Neural cell (in vitro differentiated cells): Measurements from ENCODE around the gene CEMIP2. TPM values are rescaled to one million over a fixed set of nuclear protein-coding genes. Genes with fewer than 3 reads are reported as not detected.

ENCODE experiments used
- H2AFZ ChIP-seq: fragments of 200-600, 300-800 bp; sonication (generic), shearing (Covaris generic); 2 replicates; pipeline ENCODE4 v1.6.0; 2014; ENCODE audit warnings: low read depth, mild to moderate bottlenecking, antibody characterized with exemption, low read length, moderate library complexity
- H3F3A ChIP-seq: fragments of 200-600 bp; shearing (Covaris generic); 2 replicates; pipeline ENCODE4 v1.6.1; 2016; ENCODE audit warnings: mild to moderate bottlenecking, moderate library complexity, mixed read lengths, antibody characterized with exemption, low read length; ENCODE audit not compliant: insufficient read depth, poor library complexity, severe bottlenecking
- H3K27ac ChIP-seq: fragments of 200-600, 300-800 bp; sonication (generic), shearing (Covaris generic); 2 replicates; pipeline ENCODE4 v1.5.1; 2014; ENCODE audit warnings: mild to moderate bottlenecking, low read length, moderate library complexity
- H3K27me3 ChIP-seq: fragments of 300-800, 200-600 bp; sonication (generic), shearing (Covaris generic); 2 replicates; pipeline ENCODE4 v1.6.0; 2014; ENCODE audit warnings: mild to moderate bottlenecking, low read depth, low read length, moderate library complexity; ENCODE audit not compliant: insufficient read depth
- H3K36me3 ChIP-seq: fragments of 300-800, 200-600 bp; sonication (generic), shearing (Covaris generic); 2 replicates; pipeline ENCODE4 v1.5.1; 2014; ENCODE audit warnings: mild to moderate bottlenecking, antibody characterized with exemption, low read length, moderate library complexity; ENCODE audit not compliant: insufficient read depth
- H3K4me2 ChIP-seq: fragments of 300-800, 200-600 bp; sonication (generic), shearing (Covaris generic); 2 replicates; pipeline ENCODE4 v1.6.0; 2014; ENCODE audit warnings: mild to moderate bottlenecking, low read length
- H3K4me3 ChIP-seq: fragments of 300-800, 200-600 bp; sonication (generic), shearing (Covaris generic); 2 replicates; pipeline ENCODE4 v1.5.1; 2014; ENCODE audit warnings: mild to moderate bottlenecking, low read length, moderate library complexity
- H3K79me2 ChIP-seq: fragments of 200-600 bp; shearing (Covaris generic); replicated peaks from 2 replicates; pipeline ENCODE4 v1.6.0; 2014; ENCODE audit warnings: mild to moderate bottlenecking, low read length, moderate library complexity; ENCODE audit not compliant: insufficient read depth
- H3K9ac ChIP-seq: fragments of 300-800, 200-600 bp; sonication (generic), shearing (Covaris generic); 2 replicates; pipeline ENCODE4 v1.6.1; 2016; ENCODE audit warnings: mild to moderate bottlenecking, low read length, mixed read lengths
- H3K9me2 ChIP-seq: fragments of 200-600 bp; shearing (Covaris generic); 2 replicates; pipeline ENCODE4 v1.6.1; 2016; ENCODE audit warnings: mild to moderate bottlenecking, low read length, mixed read lengths; ENCODE audit not compliant: insufficient read depth
- H3K9me3 ChIP-seq: fragments of 200-600, 300-800 bp; sonication (generic), shearing (Covaris generic); 2 replicates; pipeline ENCODE4 v1.6.1; 2016; ENCODE audit warnings: mild to moderate bottlenecking, mixed run types, low read length, moderate library complexity, mixed read lengths
- H4K20me1 ChIP-seq: fragments of 200-600 bp; shearing (Covaris generic); 2 replicates; pipeline ENCODE4 v1.6.1; 2016; ENCODE audit warnings: mild to moderate bottlenecking, mixed run types; ENCODE audit not compliant: insufficient read depth
- EP300 ChIP-seq: fragments of 450-650 bp; conservative IDR thresholded peaks from 2 replicates; pipeline ENCODE4 v1.6.1; 2014; ENCODE audit warnings: antibody characterized with exemption, mild to moderate bottlenecking, moderate library complexity; ENCODE audit not compliant: poor library complexity, severe bottlenecking
- EZH2 ChIP-seq: fragments of 200-600, 300-800 bp; shearing (Covaris generic), sonication (generic); IDR thresholded peaks from 2 replicates; pipeline ENCODE4 v1.6.1; 2014; ENCODE audit warnings: antibody characterized with exemption, low read length, borderline replicate concordance, mild to moderate bottlenecking; ENCODE audit not compliant: insufficient read depth, poor library complexity, severe bottlenecking
- MXI1 ChIP-seq: fragments of 450-650 bp; conservative IDR thresholded peaks from 2 replicates; pipeline ENCODE4 v1.6.1; 2014; ENCODE audit warnings: antibody characterized with exemption, mild to moderate bottlenecking; ENCODE audit not compliant: poor library complexity, severe bottlenecking
- POLR2AphosphoS5 ChIP-seq: IDR thresholded peaks from 2 replicates; pipeline ENCODE4 v1.6.1; 2012
- RAD21 ChIP-seq: fragments of 450-650 bp; conservative IDR thresholded peaks from 2 replicates; pipeline ENCODE4 v1.6.1; 2014; ENCODE audit warnings: antibody characterized with exemption, mild to moderate bottlenecking, moderate library complexity
- SMC3 ChIP-seq: fragments of 450-650 bp; conservative IDR thresholded peaks from 2 replicates; pipeline ENCODE4 v1.6.1; 2014; ENCODE audit warnings: antibody characterized with exemption, mild to moderate bottlenecking, moderate library complexity; ENCODE audit not compliant: poor library complexity
- TAF1 ChIP-seq: IDR thresholded peaks from 2 replicates; pipeline ENCODE4 v1.6.1; 2012; ENCODE audit warnings: low read depth
- polyA plus RNA-seq: library from polyadenylated mRNA; depleted of rRNA; stranded (reverse); fragments of >200 nt; gene quantifications from 2 replicates; pipeline ENCODE4 v1.2.3, GENCODE V29; 2014
- TF ChIP-seq, protein P1 (sequence below): IDR thresholded peaks from 2 replicates; pipeline ENCODE4 v1.6.1; 2012; ENCODE audit warnings: borderline replicate concordance
- TF ChIP-seq, protein P2 (sequence below): fragments of 450-650 bp; IDR thresholded peaks from 2 replicates; pipeline ENCODE4 v1.5.1; 2014; ENCODE audit warnings: antibody characterized with exemption, mild to moderate bottlenecking, moderate library complexity; ENCODE audit not compliant: poor library complexity, severe bottlenecking

Gene CEMIP2
- polyA plus RNA-seq, 1 donor from 2014 or later = 11.3 TPM

DNA sequence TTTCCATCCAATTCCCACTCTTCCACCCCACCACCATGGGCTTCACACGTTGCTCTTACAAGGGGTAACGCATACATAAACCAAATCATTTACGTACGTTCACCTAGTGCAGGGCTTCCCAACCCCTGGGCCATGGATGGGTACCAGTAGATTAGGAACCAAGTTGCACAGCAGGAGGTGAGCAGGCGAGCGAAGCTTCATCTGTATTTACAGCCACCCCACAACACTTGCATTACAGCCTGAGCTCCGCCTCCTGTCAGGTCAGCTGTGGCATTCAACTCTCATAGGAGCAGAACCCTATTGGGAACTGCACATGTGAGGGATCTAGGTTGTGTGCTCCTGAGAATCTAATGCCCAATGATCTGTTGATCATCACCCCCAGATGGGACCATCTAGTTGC is 82.3 kb downstream of the CEMIP2 start:
- TF ChIP-seq TAF1 (no peak), EP300 (no peak), EZH2 (no peak), POLR2AphosphoS5 (no peak), MXI1 (no peak), RAD21 (no peak), SMC3 (no peak)
- TF ChIP-seq, protein P1, sequence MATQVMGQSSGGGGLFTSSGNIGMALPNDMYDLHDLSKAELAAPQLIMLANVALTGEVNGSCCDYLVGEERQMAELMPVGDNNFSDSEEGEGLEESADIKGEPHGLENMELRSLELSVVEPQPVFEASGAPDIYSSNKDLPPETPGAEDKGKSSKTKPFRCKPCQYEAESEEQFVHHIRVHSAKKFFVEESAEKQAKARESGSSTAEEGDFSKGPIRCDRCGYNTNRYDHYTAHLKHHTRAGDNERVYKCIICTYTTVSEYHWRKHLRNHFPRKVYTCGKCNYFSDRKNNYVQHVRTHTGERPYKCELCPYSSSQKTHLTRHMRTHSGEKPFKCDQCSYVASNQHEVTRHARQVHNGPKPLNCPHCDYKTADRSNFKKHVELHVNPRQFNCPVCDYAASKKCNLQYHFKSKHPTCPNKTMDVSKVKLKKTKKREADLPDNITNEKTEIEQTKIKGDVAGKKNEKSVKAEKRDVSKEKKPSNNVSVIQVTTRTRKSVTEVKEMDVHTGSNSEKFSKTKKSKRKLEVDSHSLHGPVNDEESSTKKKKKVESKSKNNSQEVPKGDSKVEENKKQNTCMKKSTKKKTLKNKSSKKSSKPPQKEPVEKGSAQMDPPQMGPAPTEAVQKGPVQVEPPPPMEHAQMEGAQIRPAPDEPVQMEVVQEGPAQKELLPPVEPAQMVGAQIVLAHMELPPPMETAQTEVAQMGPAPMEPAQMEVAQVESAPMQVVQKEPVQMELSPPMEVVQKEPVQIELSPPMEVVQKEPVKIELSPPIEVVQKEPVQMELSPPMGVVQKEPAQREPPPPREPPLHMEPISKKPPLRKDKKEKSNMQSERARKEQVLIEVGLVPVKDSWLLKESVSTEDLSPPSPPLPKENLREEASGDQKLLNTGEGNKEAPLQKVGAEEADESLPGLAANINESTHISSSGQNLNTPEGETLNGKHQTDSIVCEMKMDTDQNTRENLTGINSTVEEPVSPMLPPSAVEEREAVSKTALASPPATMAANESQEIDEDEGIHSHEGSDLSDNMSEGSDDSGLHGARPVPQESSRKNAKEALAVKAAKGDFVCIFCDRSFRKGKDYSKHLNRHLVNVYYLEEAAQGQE = no peak
- TF ChIP-seq, protein P2, sequence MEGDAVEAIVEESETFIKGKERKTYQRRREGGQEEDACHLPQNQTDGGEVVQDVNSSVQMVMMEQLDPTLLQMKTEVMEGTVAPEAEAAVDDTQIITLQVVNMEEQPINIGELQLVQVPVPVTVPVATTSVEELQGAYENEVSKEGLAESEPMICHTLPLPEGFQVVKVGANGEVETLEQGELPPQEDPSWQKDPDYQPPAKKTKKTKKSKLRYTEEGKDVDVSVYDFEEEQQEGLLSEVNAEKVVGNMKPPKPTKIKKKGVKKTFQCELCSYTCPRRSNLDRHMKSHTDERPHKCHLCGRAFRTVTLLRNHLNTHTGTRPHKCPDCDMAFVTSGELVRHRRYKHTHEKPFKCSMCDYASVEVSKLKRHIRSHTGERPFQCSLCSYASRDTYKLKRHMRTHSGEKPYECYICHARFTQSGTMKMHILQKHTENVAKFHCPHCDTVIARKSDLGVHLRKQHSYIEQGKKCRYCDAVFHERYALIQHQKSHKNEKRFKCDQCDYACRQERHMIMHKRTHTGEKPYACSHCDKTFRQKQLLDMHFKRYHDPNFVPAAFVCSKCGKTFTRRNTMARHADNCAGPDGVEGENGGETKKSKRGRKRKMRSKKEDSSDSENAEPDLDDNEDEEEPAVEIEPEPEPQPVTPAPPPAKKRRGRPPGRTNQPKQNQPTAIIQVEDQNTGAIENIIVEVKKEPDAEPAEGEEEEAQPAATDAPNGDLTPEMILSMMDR = no peak
- no peaks in the 10 kb centered on the region for H3K9me2 ChIP-seq

DNA sequence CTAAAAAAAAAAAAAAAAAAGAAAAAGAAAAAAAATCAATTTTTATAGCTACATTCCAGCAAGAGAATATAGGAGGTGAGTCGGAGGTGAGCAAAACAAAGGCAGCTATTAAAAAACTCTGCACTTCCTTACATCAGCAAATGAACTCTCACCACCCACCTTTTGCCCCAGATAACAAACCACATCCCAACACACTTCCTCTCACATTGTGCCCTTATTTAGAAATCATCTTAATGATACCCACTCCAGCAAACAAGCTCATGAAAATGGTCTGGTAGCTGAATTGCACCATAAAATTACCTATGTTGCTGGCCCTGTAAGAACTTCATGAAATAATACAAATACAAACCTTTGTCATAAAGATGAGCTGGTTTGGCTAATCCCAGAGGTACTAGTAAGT is 82.9 kb downstream of the CEMIP2 start:
- H3K79me2 ChIP-seq = no peaks in the 10 kb centered on the region
- TF ChIP-seq SMC3 = no peak
- TF ChIP-seq, protein P1 = no peak
- TF ChIP-seq TAF1 = no peak
- no peak for TF ChIP-seq RAD21
- TF ChIP-seq MXI1 = no peak
- no peak for TF ChIP-seq POLR2AphosphoS5
- TF ChIP-seq, protein P2 = no peak
- no peak for TF ChIP-seq EZH2
- TF ChIP-seq EP300 = no peak
- no peaks in the 10 kb centered on the region for H3K9me2 ChIP-seq
- H3K36me3 ChIP-seq = no peaks in the 10 kb centered on the region
- H3K4me2 ChIP-seq = no peak overlapping the region
- H3K27me3 ChIP-seq = no peaks in the 10 kb centered on the region
- H3F3A ChIP-seq = no peaks in the 10 kb centered on the region
- no peak overlapping the region for H3K4me3 ChIP-seq
- no peaks in the 10 kb centered on the region for H4K20me1 ChIP-seq
- H3K27ac ChIP-seq = no peak overlapping the region
- no peak overlapping the region for H2AFZ ChIP-seq
- no peaks in the 10 kb centered on the region for H3K9me3 ChIP-seq
- no peak overlapping the region for H3K9ac ChIP-seq

More for the DNA sequence above, 82.3 kb downstream of the CEMIP2 start:
- H3K4me2 ChIP-seq = no peak overlapping the region
- H3K4me3 ChIP-seq = no peak overlapping the region
- H3K79me2 ChIP-seq = no peaks in the 10 kb centered on the region
- no peaks in the 10 kb centered on the region for H3K27me3 ChIP-seq
- H3K27ac ChIP-seq = no peak overlapping the region
- no peak overlapping the region for H2AFZ ChIP-seq
- H3F3A ChIP-seq = no peaks in the 10 kb centered on the region
- H3K36me3 ChIP-seq = no peaks in the 10 kb centered on the region
- no peaks in the 10 kb centered on the region for H4K20me1 ChIP-seq
- no peak overlapping the region for H3K9ac ChIP-seq
- H3K9me3 ChIP-seq = no peaks in the 10 kb centered on the region
